Spleen (tissue), 7 donors: ENCODE data around the gene PRRG2.

Experiments used
- CTCF ChIP-seq, 11 experiments: fragments of 200-600 bp in 7 of 11; fragments of 450-650 bp in 4 of 11; sonication (generic) in 4 of 11; IDR thresholded peaks in 8 of 11; conservative IDR thresholded peaks in 3 of 11; 1 replicate in 7 of 11; 2 replicates in 4 of 11; pipeline versions ENCODE4 v1.4.0 to v1.8.0; 2016 to 2021; ENCODE audit warnings: antibody characterized with exemption in 11 of 11, inconsistent platforms in 4 of 11, mild to moderate bottlenecking in 1 of 11
- POLR2A ChIP-seq, 3 donors: fragments of 450-650 bp; IDR thresholded peaks; one replicate each; pipeline ENCODE4 v1.5.1; 2017; ENCODE audit warnings: antibody characterized with exemption in 3 of 3, mild to moderate bottlenecking in 1 of 3
- POLR2AphosphoS5 ChIP-seq, 3 donors: sonication (generic); formaldehyde crosslinking; IDR thresholded peaks; one replicate each; pipeline ENCODE4 v1.5.1; 2017; ENCODE audit warnings: antibody characterized with exemption in 3 of 3
- donor health status: DM: no; HTN: no; CAD: no; lungs with moderate emphysema.
- donor health status: DM: no; HTN: no; CAD: no.
- donor health status: DM: no; HTN: no; CAD: no.

- TF ChIP-seq CTCF (IDR thresholded peaks at IDR 0.05 in 8 of 11, conservative IDR thresholded peaks at IDR 0.05 in 3 of 11), result no peak
- TF ChIP-seq POLR2A (IDR thresholded peaks at IDR 0.05), result no peak
- TF ChIP-seq POLR2AphosphoS5 (IDR thresholded peaks at IDR 0.05), result no peak
These were observed 58.4 kb downstream of the PRRG2 start for GRCh38 chr19:49639401-49640112.
